Calu3 (cell line): ENCODE measurements around the gene LDLRAD4. TPM values are rescaled to one million over a fixed set of nuclear protein-coding genes. Genes with fewer than 3 reads are reported as not detected.

Source experiments
- Bru-seq: library from RNA; stranded (reverse); fragments of 400-500 nt; gene quantifications from one replicate; lab custom pipeline; 2021; lab: Mats Ljungman, UMichigan
- BruChase-seq, 2 experiments: library from RNA; stranded (reverse); fragments of 400-500 nt; gene quantifications; one replicate each; lab custom pipeline; 2021; lab: Mats Ljungman, UMichigan
- BruUV-seq: library from RNA; stranded (reverse); fragments of 400-500 nt; replicated peaks from 2 replicates; lab custom pipeline; 2021; lab: Mats Ljungman, UMichigan
- CTCF ChIA-PET: fragments of 300-600 bp; sonication (Branson Sonifier 250); formaldehyde crosslinking; loops from one replicate; lab custom pipeline; 2022; ENCODE audit warnings: antibody characterized with exemption; lab: Charles Lee
- DNase-seq: peaks from one replicate; pipeline ENCODE4 v3.0.0; 2022
- H3K27ac Mint-ChIP-seq: one replicate; pipeline ENCODE4 v1.8.0; 2022; ENCODE audit warnings: mixed read lengths; ENCODE audit not compliant: unreplicated experiment
- H3K27me3 Mint-ChIP-seq: one replicate; pipeline ENCODE4 v1.8.0; 2022; ENCODE audit warnings: mixed read lengths; ENCODE audit not compliant: unreplicated experiment
- H3K36me3 Mint-ChIP-seq: one replicate; pipeline ENCODE4 v1.8.0; 2022; ENCODE audit warnings: mild to moderate bottlenecking, moderate library complexity, mixed read lengths; ENCODE audit not compliant: insufficient read depth, unreplicated experiment
- H3K4me1 Mint-ChIP-seq: one replicate; pipeline ENCODE4 v1.8.0; 2022; ENCODE audit warnings: mild to moderate bottlenecking, low read depth, mixed read lengths; ENCODE audit not compliant: unreplicated experiment
- H3K4me3 Mint-ChIP-seq: one replicate; pipeline ENCODE4 v1.8.0; 2022; ENCODE audit warnings: mild to moderate bottlenecking, low read depth, moderate library complexity, mixed read lengths; ENCODE audit not compliant: unreplicated experiment
- H3K9me3 Mint-ChIP-seq: one replicate; pipeline ENCODE4 v1.8.0; 2022; ENCODE audit warnings: low read depth, mixed read lengths; ENCODE audit not compliant: unreplicated experiment
- intact Hi-C: fragments of 100-400 bp; cut with micrococcal nuclease; formaldehyde crosslinking; loops from one replicate; pipeline ENCODE4 v1.10.0; 2022; ENCODE audit not compliant: unreplicated experiment
- long read RNA-seq: library from polyadenylated mRNA; stranded (forward); transcript quantifications from one replicate; pipeline ENCODE4 v2.0.0, GENCODE V29; 2022
- total RNA-seq: library from RNA; stranded (reverse); gene quantifications from 2 replicates; pipeline ENCODE4 v1.2.3, GENCODE V29; 2022
- TF ChIP-seq, protein P1 (sequence below): fragments of 200-600 bp; IDR thresholded peaks from one replicate; pipeline ENCODE4 v1.8.0; 2022; ENCODE audit warnings: antibody characterized with exemption; ENCODE audit not compliant: unreplicated experiment

LDLRAD4 gene
- total RNA-seq, result 0.44 and 0.50 TPM in 2 replicates
- percentile 16 among the genes with signal in this experiment for Bru-seq, nascent RNA
- percentile 11 among the genes with signal in this experiment for BruChase-seq, experiment 1, labeled RNA remaining after a 6-hour chase
- percentile 16 among the genes with signal in this experiment for BruChase-seq, experiment 2, labeled RNA remaining after a 2-hour chase
- long read RNA-seq, partial matches to known transcripts, result 0 of 1 reads
- long read RNA-seq, other reads (novel, unspliced or antisense), result 1 of 1 reads

DNA sequence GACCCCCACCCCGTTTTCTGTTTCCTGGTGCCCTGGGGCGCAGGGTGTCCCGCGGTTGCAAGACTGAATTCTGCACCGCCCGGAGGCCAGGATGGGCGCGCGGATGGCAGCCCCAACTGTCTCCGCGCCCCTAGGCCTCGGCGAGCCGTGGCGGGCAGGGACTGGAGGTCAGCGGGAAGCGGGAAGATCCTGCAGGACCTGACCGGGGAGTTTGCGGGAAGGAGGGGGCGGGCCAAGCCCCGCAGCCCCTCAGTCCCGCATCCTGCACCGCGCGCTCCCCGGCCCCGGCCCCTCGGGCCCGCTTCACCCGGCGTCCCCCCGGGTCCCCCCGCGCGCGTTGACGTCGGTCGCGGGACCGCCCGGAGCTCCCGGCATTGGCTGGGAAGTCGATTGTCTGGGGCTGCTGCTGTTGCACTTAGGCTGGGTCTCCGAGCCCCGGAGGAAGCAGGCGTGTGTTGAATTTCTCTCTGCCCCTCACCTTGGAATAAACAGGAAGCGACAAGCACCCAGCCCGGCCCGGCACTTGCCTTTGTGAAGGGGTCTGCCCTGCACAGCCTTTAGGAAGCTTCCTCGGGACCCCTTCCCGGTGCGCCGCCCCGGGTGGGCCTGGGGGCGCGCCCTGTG lies at the start of gene LDLRAD4:
LDLRAD4 (plus strand) TSS at position 393 of the 624 bp plus-strand sequence.
- Mint-ChIP-seq H3K36me3 (peaks cover 6% of the 10 kb centered on the region), H3K27ac (no peak within 1 kb of the TSS), H3K4me1 (no peaks in the 10 kb centered on the region), H3K9me3 (no peaks in the 10 kb centered on the region), H3K4me3 (peak within 1 kb of the TSS; percentile 13), H3K27me3 (peaks cover 91% of the 10 kb centered on the region)
- BruUV-seq, result no TSS peak
- CTCF ChIA-PET, result interaction anchor here (0.7 kb wide), 1 partner anchor 180 kb away, joined by 4 read pairs; no protein-coding TSS in a partner anchor
- peak; percentile 19 for DNase-seq
- intact Hi-C loops, result loop anchor here (10.0 kb wide), 3 partner anchors 56 to 416 kb away; no protein-coding TSS in a partner anchor
- TF ChIP-seq, protein P1, sequence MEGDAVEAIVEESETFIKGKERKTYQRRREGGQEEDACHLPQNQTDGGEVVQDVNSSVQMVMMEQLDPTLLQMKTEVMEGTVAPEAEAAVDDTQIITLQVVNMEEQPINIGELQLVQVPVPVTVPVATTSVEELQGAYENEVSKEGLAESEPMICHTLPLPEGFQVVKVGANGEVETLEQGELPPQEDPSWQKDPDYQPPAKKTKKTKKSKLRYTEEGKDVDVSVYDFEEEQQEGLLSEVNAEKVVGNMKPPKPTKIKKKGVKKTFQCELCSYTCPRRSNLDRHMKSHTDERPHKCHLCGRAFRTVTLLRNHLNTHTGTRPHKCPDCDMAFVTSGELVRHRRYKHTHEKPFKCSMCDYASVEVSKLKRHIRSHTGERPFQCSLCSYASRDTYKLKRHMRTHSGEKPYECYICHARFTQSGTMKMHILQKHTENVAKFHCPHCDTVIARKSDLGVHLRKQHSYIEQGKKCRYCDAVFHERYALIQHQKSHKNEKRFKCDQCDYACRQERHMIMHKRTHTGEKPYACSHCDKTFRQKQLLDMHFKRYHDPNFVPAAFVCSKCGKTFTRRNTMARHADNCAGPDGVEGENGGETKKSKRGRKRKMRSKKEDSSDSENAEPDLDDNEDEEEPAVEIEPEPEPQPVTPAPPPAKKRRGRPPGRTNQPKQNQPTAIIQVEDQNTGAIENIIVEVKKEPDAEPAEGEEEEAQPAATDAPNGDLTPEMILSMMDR, result no peak

DNA sequence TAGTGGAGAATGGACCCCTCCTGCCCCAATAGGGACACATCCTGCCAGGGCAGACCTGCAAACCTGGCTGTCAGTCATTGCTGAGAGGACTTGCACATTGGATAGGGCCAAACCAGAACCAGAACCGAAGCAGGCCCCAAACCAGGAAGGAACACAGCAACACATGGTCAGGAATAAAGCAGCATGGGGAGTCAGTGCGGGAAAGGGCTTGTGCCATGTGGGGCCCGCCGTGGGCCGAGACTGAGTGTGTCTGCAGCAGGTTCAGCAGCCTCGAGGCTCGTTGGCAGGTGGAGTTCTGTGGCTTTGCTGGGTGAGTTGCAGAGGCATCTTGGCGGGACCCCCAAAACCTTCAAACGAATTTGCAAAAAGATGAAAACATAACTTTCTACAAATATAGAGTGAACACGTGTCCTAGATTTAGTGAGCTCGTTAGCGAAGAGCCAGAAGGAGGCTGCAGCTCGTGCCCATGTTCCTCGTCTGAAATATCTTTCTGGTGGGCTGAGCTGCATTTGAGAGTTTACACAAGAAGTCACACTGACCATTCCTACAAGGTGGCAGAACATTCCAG lies 44.9 kb upstream of the LDLRAD4 start:
- Mint-ChIP-seq H3K4me3 (no peak overlapping the region), H3K27ac (no peak overlapping the region), H3K36me3 (no peaks in the 10 kb centered on the region), H3K27me3 (peaks cover 37% of the 10 kb centered on the region), H3K9me3 (no peaks in the 10 kb centered on the region), H3K4me1 (no peaks in the 10 kb centered on the region)
- intact Hi-C loops, result no loop called here
- CTCF ChIA-PET, result no interaction called here
- DNase-seq, result no peak
- TF ChIP-seq, protein P1, result no peak
- BruUV-seq, result no TSS peak

DNA sequence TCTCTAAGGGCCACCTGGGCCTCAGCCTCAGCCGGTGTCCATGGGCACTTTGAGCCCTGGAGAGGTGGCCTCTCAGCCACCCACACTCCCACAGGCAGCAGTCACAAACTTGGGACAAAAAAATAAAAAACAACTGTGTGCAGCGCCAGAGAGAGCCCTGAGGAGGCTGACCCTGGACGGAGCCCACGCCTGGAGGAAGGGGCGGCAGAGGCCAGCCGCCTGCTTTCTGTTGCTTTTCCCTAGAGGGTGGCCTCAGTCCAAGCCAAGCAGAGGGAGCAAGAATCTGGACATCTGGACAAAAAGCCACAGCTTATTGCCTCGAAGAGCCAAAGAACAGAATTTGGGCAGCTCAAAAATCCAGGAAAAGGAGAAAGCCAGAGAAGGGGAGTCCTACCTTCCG lies 43.3 kb upstream of the LDLRAD4 start:
- DNase-seq, result no peak
- CTCF ChIA-PET, result no interaction called here

DNA sequence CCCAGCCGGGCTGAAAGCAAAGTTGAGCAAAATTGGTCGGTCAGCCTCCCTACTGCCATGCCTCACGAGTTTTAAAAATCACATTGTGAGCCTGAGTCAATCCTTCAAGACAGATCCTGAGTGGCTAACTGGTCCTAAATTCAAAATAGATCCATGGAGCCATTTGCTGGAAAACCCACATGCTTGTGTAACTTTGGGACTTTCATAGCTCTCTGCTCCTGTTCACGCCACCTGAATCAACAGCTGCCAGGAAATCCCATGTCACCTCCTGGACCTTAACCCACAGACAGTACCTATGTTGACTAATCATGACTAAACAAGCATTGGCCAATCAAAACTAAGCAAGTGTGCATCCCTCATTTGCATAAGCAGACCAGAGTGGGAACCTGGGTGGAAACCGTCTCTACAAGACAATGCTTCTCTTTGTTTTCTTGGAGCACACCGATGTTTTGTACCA lies 42.8 kb upstream of the LDLRAD4 start:
- H3K9me3 Mint-ChIP-seq, result no peaks in the 10 kb centered on the region
- no TSS peak for BruUV-seq
- H3K4me1 Mint-ChIP-seq, result no peaks in the 10 kb centered on the region

More for the DNA sequence above, 43.3 kb upstream of the LDLRAD4 start:
- no peaks in the 10 kb centered on the region for H3K9me3 Mint-ChIP-seq
- no peaks in the 10 kb centered on the region for H3K36me3 Mint-ChIP-seq
- peaks cover 20% of the 10 kb centered on the region for H3K27me3 Mint-ChIP-seq
- TF ChIP-seq, protein P1, result no peak
- H3K4me1 Mint-ChIP-seq, result no peaks in the 10 kb centered on the region
- BruUV-seq, result no TSS peak
- no peak overlapping the region for H3K27ac Mint-ChIP-seq
- H3K4me3 Mint-ChIP-seq, result no peak overlapping the region
- intact Hi-C loops, result no loop called here

More for the DNA sequence above, 42.8 kb upstream of the LDLRAD4 start:
- Mint-ChIP-seq H3K4me3 (no peak overlapping the region), H3K27me3 (peaks cover 15% of the 10 kb centered on the region), H3K27ac (no peak overlapping the region), H3K36me3 (no peaks in the 10 kb centered on the region)
- intact Hi-C loops, result no loop called here
- DNase-seq, result no peak
- TF ChIP-seq, protein P1, result no peak
- CTCF ChIA-PET, result no interaction called here
